K562 (cell line): ENCODE results near the gene HMCN1.

ENCODE experiments used
- BMI1 ChIP-seq: fragments of 150-350 bp; IDR thresholded peaks from 2 replicates; pipeline ENCODE4 v1.6.1; 2014; ENCODE audit warnings: low read length
- CTCF ChIP-seq, 3 experiments: IDR thresholded peaks in 2 of 3; conservative IDR thresholded peaks in 1 of 3; 2 replicates each; pipeline ENCODE4 v1.5.1; 2011 to 2012; ENCODE audit warnings: low read length in 3 of 3, mild to moderate bottlenecking in 3 of 3, control low read depth in 2 of 3, improper control_type of control experiment in 1 of 3, inconsistent platforms in 1 of 3, low read depth in 1 of 3, mixed read lengths in 1 of 3, moderate library complexity in 1 of 3; ENCODE audit not compliant: insufficient read depth in 2 of 3
- LARP7 ChIP-seq: fragments of 450-650 bp; IDR thresholded peaks from 2 replicates; pipeline ENCODE4 v1.6.1; 2016
- MAX ChIP-seq: sonication (generic); formaldehyde crosslinking; IDR thresholded peaks from 2 replicates; pipeline ENCODE4 v1.9.0; 2022; ENCODE audit warnings: mild to moderate bottlenecking, missing genetic modification reagents
- MTA3 ChIP-seq: fragments of 450-650 bp; formaldehyde crosslinking; IDR thresholded peaks from 2 replicates; pipeline ENCODE4 v1.6.1; 2017; ENCODE audit warnings: mild to moderate bottlenecking, borderline replicate concordance
- NRF1 ChIP-seq, 2 experiments: fragments of 450-650 bp; IDR thresholded peaks in 1 of 2; conservative IDR thresholded peaks in 1 of 2; 2 replicates each; pipeline ENCODE4 v1.6.1; 2014; ENCODE audit warnings: mild to moderate bottlenecking in 2 of 2
- SRF ChIP-seq, 2 experiments: fragments of 250-450, 450-650 bp in 1 of 2; sonication (Bioruptor Pico) in 1 of 2; sonication (generic) in 1 of 2; formaldehyde crosslinking; IDR thresholded peaks; 2 replicates each; pipeline versions ENCODE4 v1.5.0 to v1.5.1; 2020 to 2022; ENCODE audit warnings: mild to moderate bottlenecking in 1 of 2, missing genetic modification reagents in 1 of 2
- TBP ChIP-seq: optimal IDR thresholded peaks from 2 replicates; pipeline ENCODE3; 2011; ENCODE audit warnings: low read depth, low read length, improper control_type of control experiment
- TSHZ1 ChIP-seq: fragments of 250-450 bp; sonication (Bioruptor Pico); IDR thresholded peaks from 2 replicates; pipeline ENCODE4 v1.4.0; 2020; ENCODE audit warnings: mild to moderate bottlenecking, moderate library complexity
- ZBTB49 ChIP-seq: sonication (generic); formaldehyde crosslinking; IDR thresholded peaks from 2 replicates; pipeline ENCODE4 v1.8.0; 2022; ENCODE audit warnings: missing genetic modification reagents, mild to moderate bottlenecking, borderline replicate concordance
- ZKSCAN1 ChIP-seq: fragments of 150-350 bp; IDR thresholded peaks from 2 replicates; pipeline ENCODE4 v1.6.1; 2016; ENCODE audit warnings: low read depth, low read length
- ZNF143 ChIP-seq: sonication (generic); formaldehyde crosslinking; IDR thresholded peaks from 2 replicates; pipeline ENCODE4 v1.9.0; 2022; ENCODE audit warnings: mild to moderate bottlenecking, missing genetic modification reagents
- TF ChIP-seq, protein P1 (sequence below): fragments of 450-650 bp; IDR thresholded peaks from 2 replicates; pipeline ENCODE4 v1.6.1; 2016
- TF ChIP-seq, protein P2 (sequence below): fragments of 250-450 bp; sonication (Bioruptor Pico); IDR thresholded peaks from 2 replicates; pipeline ENCODE4 v1.5.0; 2020; ENCODE audit warnings: mild to moderate bottlenecking, borderline replicate concordance

GRCh38 chr1:185934476-185935189, 200.4 kb downstream of the HMCN1 start:
- TF ChIP-seq MTA3 (no peak), TBP (no peak), CTCF (IDR thresholded peaks at IDR 0.05 in 2 of 3, conservative IDR thresholded peaks at IDR 0.05 in 1 of 3; ENCODE audit: insufficient read depth in 2 of 3, low read depth in 1 of 3, low read length in 3 of 3) (no peak), LARP7 (no peak), SRF (CRISPR knock-in tag; IDR thresholded peaks at IDR 0.05) (no peak), ZKSCAN1 (no peak), BMI1 (no peak), NRF1 (conservative IDR thresholded peaks at IDR 0.05 in 1 of 2, IDR thresholded peaks at IDR 0.05 in 1 of 2) (no peak), MAX (CRISPR knock-in tag) (no peak), TSHZ1 (CRISPR knock-in tag) (no peak), ZNF143 (no peak), ZBTB49 (CRISPR knock-in tag) (no peak)
- TF ChIP-seq, protein P1, sequence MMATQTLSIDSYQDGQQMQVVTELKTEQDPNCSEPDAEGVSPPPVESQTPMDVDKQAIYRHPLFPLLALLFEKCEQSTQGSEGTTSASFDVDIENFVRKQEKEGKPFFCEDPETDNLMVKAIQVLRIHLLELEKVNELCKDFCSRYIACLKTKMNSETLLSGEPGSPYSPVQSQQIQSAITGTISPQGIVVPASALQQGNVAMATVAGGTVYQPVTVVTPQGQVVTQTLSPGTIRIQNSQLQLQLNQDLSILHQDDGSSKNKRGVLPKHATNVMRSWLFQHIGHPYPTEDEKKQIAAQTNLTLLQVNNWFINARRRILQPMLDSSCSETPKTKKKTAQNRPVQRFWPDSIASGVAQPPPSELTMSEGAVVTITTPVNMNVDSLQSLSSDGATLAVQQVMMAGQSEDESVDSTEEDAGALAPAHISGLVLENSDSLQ: no peak
- TF ChIP-seq, protein P2, sequence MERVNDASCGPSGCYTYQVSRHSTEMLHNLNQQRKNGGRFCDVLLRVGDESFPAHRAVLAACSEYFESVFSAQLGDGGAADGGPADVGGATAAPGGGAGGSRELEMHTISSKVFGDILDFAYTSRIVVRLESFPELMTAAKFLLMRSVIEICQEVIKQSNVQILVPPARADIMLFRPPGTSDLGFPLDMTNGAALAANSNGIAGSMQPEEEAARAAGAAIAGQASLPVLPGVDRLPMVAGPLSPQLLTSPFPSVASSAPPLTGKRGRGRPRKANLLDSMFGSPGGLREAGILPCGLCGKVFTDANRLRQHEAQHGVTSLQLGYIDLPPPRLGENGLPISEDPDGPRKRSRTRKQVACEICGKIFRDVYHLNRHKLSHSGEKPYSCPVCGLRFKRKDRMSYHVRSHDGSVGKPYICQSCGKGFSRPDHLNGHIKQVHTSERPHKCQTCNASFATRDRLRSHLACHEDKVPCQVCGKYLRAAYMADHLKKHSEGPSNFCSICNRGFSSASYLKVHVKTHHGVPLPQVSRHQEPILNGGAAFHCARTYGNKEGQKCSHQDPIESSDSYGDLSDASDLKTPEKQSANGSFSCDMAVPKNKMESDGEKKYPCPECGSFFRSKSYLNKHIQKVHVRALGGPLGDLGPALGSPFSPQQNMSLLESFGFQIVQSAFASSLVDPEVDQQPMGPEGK: no peak
